Body of pancreas (tissue), 4 donors: ENCODE data around the gene ASNSD1.

Experiments
- POLR2A ChIP-seq, 3 donors: fragments of 450-650 bp; IDR thresholded peaks; one replicate each; pipeline ENCODE4 v1.6.1; 2016; ENCODE audit warnings: antibody characterized with exemption in 3 of 3, mild to moderate bottlenecking in 2 of 3
- TF ChIP-seq, protein P1 (sequence below), 7 experiments: fragments of 450-650 bp in 4 of 7; fragments of 200-600 bp in 3 of 7; sonication (generic) in 3 of 7; IDR thresholded peaks; one replicate each; pipeline ENCODE4 v1.5.1; 2016 to 2019; ENCODE audit warnings: antibody characterized with exemption in 7 of 7

DNA sequence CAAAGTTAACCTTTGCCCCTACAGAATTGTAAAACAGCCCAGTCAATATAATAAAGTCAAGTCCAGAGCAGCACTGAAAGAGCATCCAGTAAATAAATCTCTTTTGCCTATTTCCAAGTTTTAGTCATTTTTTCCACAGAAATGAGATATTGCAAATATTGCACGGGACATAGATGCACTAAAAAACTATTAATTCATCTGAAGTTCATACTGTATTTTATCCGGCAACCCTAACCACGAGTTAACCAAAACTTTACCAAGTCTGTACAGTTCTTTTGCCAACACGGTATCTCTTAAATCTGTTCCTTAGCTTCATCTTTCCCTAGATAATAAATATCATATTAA, 484 bp upstream of the ASNSD1 start:
- TF ChIP-seq, protein P1, sequence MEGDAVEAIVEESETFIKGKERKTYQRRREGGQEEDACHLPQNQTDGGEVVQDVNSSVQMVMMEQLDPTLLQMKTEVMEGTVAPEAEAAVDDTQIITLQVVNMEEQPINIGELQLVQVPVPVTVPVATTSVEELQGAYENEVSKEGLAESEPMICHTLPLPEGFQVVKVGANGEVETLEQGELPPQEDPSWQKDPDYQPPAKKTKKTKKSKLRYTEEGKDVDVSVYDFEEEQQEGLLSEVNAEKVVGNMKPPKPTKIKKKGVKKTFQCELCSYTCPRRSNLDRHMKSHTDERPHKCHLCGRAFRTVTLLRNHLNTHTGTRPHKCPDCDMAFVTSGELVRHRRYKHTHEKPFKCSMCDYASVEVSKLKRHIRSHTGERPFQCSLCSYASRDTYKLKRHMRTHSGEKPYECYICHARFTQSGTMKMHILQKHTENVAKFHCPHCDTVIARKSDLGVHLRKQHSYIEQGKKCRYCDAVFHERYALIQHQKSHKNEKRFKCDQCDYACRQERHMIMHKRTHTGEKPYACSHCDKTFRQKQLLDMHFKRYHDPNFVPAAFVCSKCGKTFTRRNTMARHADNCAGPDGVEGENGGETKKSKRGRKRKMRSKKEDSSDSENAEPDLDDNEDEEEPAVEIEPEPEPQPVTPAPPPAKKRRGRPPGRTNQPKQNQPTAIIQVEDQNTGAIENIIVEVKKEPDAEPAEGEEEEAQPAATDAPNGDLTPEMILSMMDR (IDR thresholded peaks at IDR 0.05): no peak
- TF ChIP-seq POLR2A (IDR thresholded peaks at IDR 0.05): no peak
